Caco-2 (cell line): ENCODE data around the gene ADM. TPM values are rescaled to one million over a fixed set of nuclear protein-coding genes. Genes with fewer than 3 reads are reported as not detected.
A peak's percentile ranks its signal among the peaks of the same experiment; 100 is the strongest.

Source experiments
- BruUV-seq: library from RNA; stranded (reverse); fragments of 400-500 nt; replicated peaks from 2 replicates; lab custom pipeline; 2021; lab: Mats Ljungman, UMichigan
- CTCF ChIA-PET: fragments of 300-600 bp; sonication (Branson Sonifier 250); formaldehyde crosslinking; loops from one replicate; lab custom pipeline; 2022; ENCODE audit warnings: antibody characterized with exemption; lab: Charles Lee
- POLR2A ChIA-PET: fragments of 300-600 bp; sonication (Branson Sonifier 250); formaldehyde crosslinking; loops from one replicate; lab custom pipeline; 2022; ENCODE audit warnings: antibody characterized with exemption; lab: Charles Lee
- DNase-seq, 2 experiments: peaks; one replicate each; pipeline versions ENCODE4 v3.0.0 to v3.0.0-alpha.2; 2020 to 2022
- H3K27me3 ChIP-seq: replicated peaks from 2 replicates; pipeline ENCODE4 v1.6.0; 2011; ENCODE audit warnings: low read length; ENCODE audit not compliant: control insufficient read depth, insufficient read depth
- H3K36me3 ChIP-seq: 2 replicates; pipeline ENCODE4 v1.5.1; 2011; ENCODE audit warnings: low read length; ENCODE audit not compliant: control insufficient read depth, insufficient read depth
- H3K4me1 ChIP-seq: fragments of 250-450 bp; sonication (Bioruptor Pico); 2 replicates; pipeline ENCODE4 v1.5.1; 2020; ENCODE audit warnings: mild to moderate bottlenecking
- H3K4me3 ChIP-seq: 2 replicates; pipeline ENCODE4 v1.5.1; 2011; ENCODE audit warnings: low read depth, mild to moderate bottlenecking, control low read depth, low read length
- H3K9me3 ChIP-seq: fragments of 250-450 bp; sonication (Bioruptor Pico); 2 replicates; pipeline ENCODE4 v1.5.1; 2020; ENCODE audit warnings: mild to moderate bottlenecking, moderate library complexity
- H3K27ac Mint-ChIP-seq: one replicate; pipeline ENCODE4 v1.8.0; 2022; ENCODE audit warnings: mixed read lengths; ENCODE audit not compliant: unreplicated experiment
- H3K27me3 Mint-ChIP-seq: one replicate; pipeline ENCODE4 v1.8.0; 2022; ENCODE audit warnings: mixed read lengths; ENCODE audit not compliant: insufficient read depth, unreplicated experiment
- H3K36me3 Mint-ChIP-seq: one replicate; pipeline ENCODE4 v1.8.0; 2022; ENCODE audit warnings: mild to moderate bottlenecking, mixed read lengths; ENCODE audit not compliant: insufficient read depth, unreplicated experiment
- H3K4me1 Mint-ChIP-seq: one replicate; pipeline ENCODE4 v1.8.0; 2022; ENCODE audit warnings: low read depth, mixed read lengths; ENCODE audit not compliant: unreplicated experiment
- H3K4me3 Mint-ChIP-seq: one replicate; pipeline ENCODE4 v1.8.0; 2022; ENCODE audit warnings: mild to moderate bottlenecking, moderate library complexity, mixed read lengths; ENCODE audit not compliant: unreplicated experiment
- H3K9me3 Mint-ChIP-seq: one replicate; pipeline ENCODE4 v1.8.0; 2022; ENCODE audit warnings: mixed read lengths; ENCODE audit not compliant: unreplicated experiment
- CTCF ChIP-seq, 2 experiments: fragments of 200-600 bp in 1 of 2; IDR thresholded peaks; 1 replicate in 1 of 2; 2 replicates in 1 of 2; pipeline versions ENCODE4 v1.5.1 to v1.8.0; 2011 to 2022; ENCODE audit warnings: antibody characterized with exemption in 1 of 2, control low read depth in 1 of 2, inconsistent platforms in 1 of 2, low read depth in 1 of 2, low read length in 1 of 2, mild to moderate bottlenecking in 1 of 2, moderate library complexity in 1 of 2; ENCODE audit not compliant: insufficient read depth in 1 of 2, severe bottlenecking in 1 of 2, unreplicated experiment in 1 of 2
- intact Hi-C: fragments of 100-400 bp; cut with micrococcal nuclease; formaldehyde crosslinking; loops from one replicate; pipeline ENCODE4 v1.10.0; 2022; ENCODE audit not compliant: unreplicated experiment
- total RNA-seq: library from RNA; stranded (reverse); gene quantifications from 2 replicates; pipeline ENCODE4 v1.2.3, GENCODE V29; 2022

ADM gene
- total RNA-seq, 1 experiment from 2014 or later: 127 TPM

- intact Hi-C loops: no loop called here
- ChIA-PET POLR2A (interaction anchor here (0.5 to 1.1 kb wide), 3 partner anchors 9 to 223 kb away, joined by 3 to 4 read pairs (median 3); partner anchors contain the start of gene ADM), CTCF (interaction anchor here (0.5 to 1.3 kb wide), 3 partner anchors 14 to 367 kb away, joined by 3 to 4 read pairs (median 3); no protein-coding TSS in a partner anchor)
- no peaks in the 10 kb centered on the region for H3K9me3 ChIP-seq
- Mint-ChIP-seq H3K9me3 (no peaks in the 10 kb centered on the region), H3K36me3 (no peaks in the 10 kb centered on the region), H3K4me1 (peaks cover 40% of the 10 kb centered on the region), H3K27me3 (no peaks in the 10 kb centered on the region), H3K4me3 (no peak overlapping the region), H3K27ac (peak overlapping the region; percentile 40)
- H3K36me3 ChIP-seq: no peaks in the 10 kb centered on the region
- no peak overlapping the region for H3K4me3 ChIP-seq
- no peaks in the 10 kb centered on the region for H3K27me3 ChIP-seq
- DNase-seq: no peak
- TF ChIP-seq CTCF (IDR thresholded peaks at IDR 0.05; ENCODE audit: insufficient read depth in 1 of 2, low read depth in 1 of 2, low read length in 1 of 2, severe bottlenecking in 1 of 2, unreplicated experiment in 1 of 2): no peak
- peaks cover 27% of the 10 kb centered on the region for H3K4me1 ChIP-seq
- BruUV-seq: no TSS peak
Measured at GRCh38 chr11:10317776-10318526, 13.1 kb downstream of the ADM start.

DNA sequence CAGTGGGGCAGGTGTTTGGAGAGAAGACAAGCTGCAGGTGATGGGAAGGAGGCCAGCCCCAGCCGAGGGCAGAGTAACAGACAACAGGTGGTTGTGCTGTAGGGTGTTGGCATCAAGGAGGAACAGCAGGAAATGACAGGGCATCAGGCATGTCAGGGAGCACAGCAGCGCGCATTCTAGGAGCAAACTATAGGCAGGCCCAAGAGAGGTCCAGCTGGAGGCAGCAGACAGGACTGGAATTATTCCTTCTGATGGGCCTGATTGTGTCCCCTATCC lies 13.6 kb downstream of the ADM start:
- no peak for TF ChIP-seq CTCF (IDR thresholded peaks at IDR 0.05; ENCODE audit: insufficient read depth in 1 of 2, low read depth in 1 of 2, low read length in 1 of 2, severe bottlenecking in 1 of 2, unreplicated experiment in 1 of 2)
- intact Hi-C loops: no loop called here
- Mint-ChIP-seq H3K27ac (peak overlapping the region; percentile 40), H3K27me3 (no peaks in the 10 kb centered on the region), H3K4me1 (peaks cover 44% of the 10 kb centered on the region), H3K4me3 (no peak overlapping the region), H3K36me3 (no peaks in the 10 kb centered on the region), H3K9me3 (no peaks in the 10 kb centered on the region)
- Histone ChIP-seq H3K36me3 (no peaks in the 10 kb centered on the region), H3K4me3 (no peak overlapping the region), H3K9me3 (no peaks in the 10 kb centered on the region), H3K4me1 (peaks cover 32% of the 10 kb centered on the region), H3K27me3 (no peaks in the 10 kb centered on the region)
- POLR2A ChIA-PET: no interaction called here
- no peak for DNase-seq
- CTCF ChIA-PET: no interaction called here
- BruUV-seq: no TSS peak

DNA sequence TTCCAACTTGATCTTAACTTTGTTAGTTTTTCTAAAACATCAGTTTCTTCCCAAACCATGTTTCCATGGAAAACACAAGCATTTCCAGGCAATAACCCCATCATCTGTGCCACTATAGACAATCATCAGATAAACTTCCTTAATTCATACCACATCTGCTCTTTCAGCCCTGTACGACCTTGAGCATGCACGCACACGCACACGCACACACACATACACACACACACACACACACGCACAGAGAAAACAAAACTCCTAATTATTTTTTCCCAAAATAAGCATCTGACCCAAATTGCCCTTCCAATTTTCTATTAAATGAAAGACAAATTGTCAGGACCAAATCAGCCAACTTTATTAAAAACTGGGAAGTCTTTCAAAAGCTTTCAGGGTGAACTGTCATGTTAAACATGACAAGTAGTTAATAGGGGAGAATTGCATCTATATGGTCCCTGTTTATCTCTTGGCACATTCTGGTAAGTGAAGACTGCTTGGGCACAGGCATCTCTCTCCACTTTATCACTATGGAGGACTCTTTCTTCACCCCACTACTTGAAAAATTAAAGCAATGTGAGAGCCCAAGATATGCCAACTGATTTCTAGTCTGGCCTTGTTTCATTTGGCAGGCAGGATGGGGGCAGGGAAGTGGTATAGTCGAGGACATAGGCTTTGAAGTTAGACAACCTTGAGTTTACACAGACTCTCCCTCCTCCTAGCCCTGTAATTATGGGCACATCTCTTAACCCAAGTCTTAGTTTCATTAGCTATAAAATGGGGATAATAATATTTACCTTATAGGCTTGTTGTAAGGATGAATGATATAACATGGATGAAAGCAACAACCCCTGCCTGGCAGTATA lies 15.1 kb downstream of the ADM start:
- no peak for DNase-seq
- TF ChIP-seq CTCF (IDR thresholded peaks at IDR 0.05; ENCODE audit: insufficient read depth in 1 of 2, low read depth in 1 of 2, low read length in 1 of 2, severe bottlenecking in 1 of 2, unreplicated experiment in 1 of 2): no peak
- BruUV-seq: no TSS peak
- POLR2A ChIA-PET: no interaction called here
- Mint-ChIP-seq H3K36me3 (no peaks in the 10 kb centered on the region), H3K4me3 (no peak overlapping the region), H3K9me3 (no peaks in the 10 kb centered on the region), H3K27me3 (no peaks in the 10 kb centered on the region), H3K27ac (no peak overlapping the region), H3K4me1 (peaks cover 48% of the 10 kb centered on the region)
- CTCF ChIA-PET: no interaction called here
- Histone ChIP-seq H3K4me1 (peaks cover 46% of the 10 kb centered on the region), H3K36me3 (no peaks in the 10 kb centered on the region), H3K4me3 (no peak overlapping the region), H3K9me3 (no peaks in the 10 kb centered on the region), H3K27me3 (no peaks in the 10 kb centered on the region)
- intact Hi-C loops: loop anchor here (5.0 kb wide), 1 partner anchor 348 kb away; no protein-coding TSS in a partner anchor
